IPS-18a (cell line): ENCODE measurements around the gene PRODH.
"Not testable (repeated sequence)": the region's sequence is repeated elsewhere in the genome, so short reads cannot be mapped to it uniquely, and the experiment has no call there.

Source experiments
- H3K27ac ChIP-seq: one replicate; pipeline ENCODE4 v1.5.1; 2013; ENCODE audit warnings: low read length
- H3K27me3 ChIP-seq: one replicate; pipeline ENCODE4 v1.6.1; 2013; ENCODE audit warnings: mild to moderate bottlenecking, low read length; ENCODE audit not compliant: control insufficient read depth, insufficient read depth
- H3K36me3 ChIP-seq: one replicate; pipeline ENCODE4 v1.6.1; 2013; ENCODE audit warnings: low read depth, low read length; ENCODE audit not compliant: control insufficient read depth
- H3K4me1 ChIP-seq: one replicate; pipeline ENCODE4 v1.6.1; 2013; ENCODE audit warnings: low read depth, low read length; ENCODE audit not compliant: control insufficient read depth
- H3K4me3 ChIP-seq: one replicate; pipeline ENCODE4 v1.5.1; 2013; ENCODE audit warnings: low read length
- H3K9ac ChIP-seq: one replicate; pipeline ENCODE4 v1.6.1; 2013; ENCODE audit warnings: mild to moderate bottlenecking, low read length, moderate library complexity
- H3K9me3 ChIP-seq: one replicate; pipeline ENCODE4 v1.6.1; 2013; ENCODE audit warnings: low read depth, low read length; ENCODE audit not compliant: control insufficient read depth

The PRODH gene

DNA sequence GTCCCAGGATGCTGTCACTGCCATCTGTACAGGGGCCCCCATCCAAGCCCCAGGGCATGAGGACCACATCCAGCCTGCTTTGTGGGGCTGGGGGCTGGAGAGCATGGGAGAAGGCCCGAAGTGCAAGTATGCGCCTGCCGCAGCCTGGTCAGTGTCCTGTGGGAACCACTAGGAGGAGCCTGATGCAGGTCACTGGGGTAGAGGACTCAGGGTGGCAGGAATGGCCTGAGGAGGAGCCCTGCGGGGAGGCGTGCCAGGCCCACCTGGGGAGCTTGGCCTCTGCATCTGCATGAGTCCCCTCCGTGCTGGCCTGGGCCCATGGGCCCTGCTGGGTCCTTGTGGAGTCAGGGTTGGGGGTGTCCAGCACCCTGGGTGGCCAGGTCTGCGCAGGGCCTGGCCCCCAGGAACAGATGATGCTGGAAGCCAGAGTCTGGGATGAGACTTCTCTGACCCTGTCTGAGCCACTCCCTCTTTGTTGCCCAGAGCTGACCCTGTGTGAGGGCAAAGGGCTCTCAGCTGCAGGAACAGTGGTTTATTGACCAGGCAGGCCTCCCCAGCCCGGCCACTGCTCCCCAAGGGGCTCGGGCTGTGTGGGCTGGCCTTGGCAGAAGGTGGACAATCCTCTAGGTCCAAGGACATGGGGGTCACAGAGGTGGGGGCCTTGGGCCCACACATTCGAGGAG is 23.7 kb downstream of the PRODH start:
- H3K4me1 ChIP-seq, H3K36me3 ChIP-seq, H3K9ac ChIP-seq, H3K9me3 ChIP-seq, H3K27me3 ChIP-seq, H3K4me3 ChIP-seq, H3K27ac ChIP-seq: not testable (repeated sequence)

DNA sequence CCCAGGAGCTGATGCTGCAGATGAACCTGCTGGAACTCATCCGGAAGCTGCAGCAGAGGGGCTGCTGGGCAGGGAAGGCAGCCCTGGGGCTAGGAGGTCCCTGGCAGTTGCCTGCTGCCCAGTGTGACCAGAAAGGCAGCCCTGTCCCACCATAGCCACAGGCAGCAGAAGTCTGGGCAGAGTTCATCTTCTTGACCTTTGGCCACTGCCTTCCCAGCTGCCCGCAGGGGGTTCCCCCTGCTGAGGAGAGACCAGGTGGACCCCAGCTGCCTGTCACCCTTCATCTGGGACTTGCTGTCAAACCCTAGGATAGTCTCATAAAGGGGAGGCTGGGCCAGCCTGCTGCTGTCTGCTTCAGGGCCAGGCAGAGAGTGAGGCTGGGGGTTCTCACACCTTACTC is 24.6 kb downstream of the PRODH start:
- H3K9ac ChIP-seq, H3K4me1 ChIP-seq, H3K27me3 ChIP-seq, H3K4me3 ChIP-seq, H3K27ac ChIP-seq, H3K9me3 ChIP-seq, H3K36me3 ChIP-seq: not testable (repeated sequence)

DNA sequence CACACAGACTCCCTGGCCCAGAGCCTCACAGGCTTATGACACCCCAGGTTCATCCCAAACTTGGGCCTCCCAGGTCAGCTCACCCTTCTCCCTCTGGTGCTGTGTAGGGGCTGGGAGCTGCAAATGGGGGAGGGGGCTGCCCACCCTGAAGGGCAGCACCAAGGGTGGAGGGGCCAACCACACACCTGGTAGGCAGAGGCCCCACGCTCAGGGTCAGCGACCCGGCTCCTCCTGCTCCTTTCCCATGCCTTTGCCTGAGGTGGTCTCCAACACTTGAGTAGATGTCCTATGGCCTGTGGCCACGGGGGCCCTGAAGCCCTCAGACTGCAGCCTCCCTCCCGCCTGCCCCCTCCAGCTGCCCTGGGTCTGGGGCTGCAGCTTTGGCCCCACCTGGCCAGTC is 26.5 kb downstream of the PRODH start:
- Histone ChIP-seq H3K27ac (no peak overlapping the region), H3K4me3 (no peak overlapping the region), H3K27me3 (no peaks in the 10 kb centered on the region), H3K9me3 (no peaks in the 10 kb centered on the region), H3K9ac (no peak overlapping the region), H3K4me1 (no peaks in the 10 kb centered on the region), H3K36me3 (no peaks in the 10 kb centered on the region)

GRCh38 chr22:18906896-18907295 is 29.2 kb downstream of the PRODH start:
- Histone ChIP-seq H3K9me3 (no peaks in the 10 kb centered on the region), H3K4me3 (no peak overlapping the region)

DNA sequence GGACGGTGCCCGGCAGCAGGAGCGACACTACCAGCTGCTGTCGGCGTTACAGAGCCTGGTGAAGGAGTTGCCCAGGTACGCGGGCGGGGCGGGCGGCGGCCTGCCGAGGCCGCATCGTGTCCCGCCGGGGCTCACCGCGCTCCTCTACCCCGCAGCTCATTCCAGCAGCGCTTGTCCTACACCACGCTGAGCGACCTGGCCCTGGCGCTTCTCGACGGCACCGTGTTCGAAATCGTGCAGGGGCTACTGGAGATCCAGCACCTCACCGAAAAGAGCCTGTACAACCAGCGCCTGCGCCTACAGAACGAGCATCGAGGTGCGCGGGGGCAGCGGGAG is 29.7 kb downstream of the PRODH start:
- H3K4me3 ChIP-seq, H3K9me3 ChIP-seq, H3K36me3 ChIP-seq, H3K27ac ChIP-seq, H3K4me1 ChIP-seq, H3K9ac ChIP-seq, H3K27me3 ChIP-seq: not testable (repeated sequence)

More at GRCh38 chr22:18906896-18907295, 29.2 kb downstream of the PRODH start:
- H3K4me1 ChIP-seq: no peaks in the 10 kb centered on the region
- no peak overlapping the region for H3K9ac ChIP-seq
- H3K27me3 ChIP-seq: no peaks in the 10 kb centered on the region
- no peaks in the 10 kb centered on the region for H3K36me3 ChIP-seq
- no peak overlapping the region for H3K27ac ChIP-seq

- H3K27ac ChIP-seq: no peak within 1 kb of the TSS
- H3K36me3 ChIP-seq: no peaks in the 10 kb centered on the region
- H3K4me3 ChIP-seq: no peak within 1 kb of the TSS
- no peaks in the 10 kb centered on the region for H3K9me3 ChIP-seq
- no peak within 1 kb of the TSS for H3K9ac ChIP-seq
- no peaks in the 10 kb centered on the region for H3K4me1 ChIP-seq
- H3K27me3 ChIP-seq: no peaks in the 10 kb centered on the region
Observed at GRCh38 chr22:18905540-18906409, 30.3 kb downstream of the PRODH start, which contains the start of gene DGCR6. TSS of gene DGCR6 (plus strand) at chr22:18906320. CDS start at chr22:18906375, 55 bp downstream.

- not testable (repeated sequence) for H3K27me3 ChIP-seq, H3K9ac ChIP-seq, H3K4me1 ChIP-seq, H3K9me3 ChIP-seq, H3K27ac ChIP-seq, H3K36me3 ChIP-seq, H3K4me3 ChIP-seq
Observed at GRCh38 chr22:18896037-18896657, 39.9 kb downstream of the PRODH start.

DNA sequence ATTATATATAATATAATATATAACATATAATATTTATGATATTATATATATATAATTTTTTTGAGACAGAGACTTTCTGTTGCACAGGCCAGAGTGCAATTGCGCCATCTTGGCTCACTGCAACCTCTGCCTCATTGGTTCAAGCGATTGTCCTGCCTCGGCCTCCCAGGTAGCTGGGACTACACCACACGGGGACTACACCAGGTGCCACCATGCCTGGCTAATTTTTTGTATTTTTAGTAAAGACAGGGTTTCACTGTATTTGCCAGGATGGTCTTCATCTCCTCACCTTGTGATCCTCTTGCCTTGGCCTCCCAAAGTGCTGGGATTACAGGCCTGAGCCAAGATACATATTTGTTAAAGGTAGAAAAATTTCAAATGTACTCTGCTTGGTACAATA is 42.3 kb downstream of the PRODH start:
- H3K36me3 ChIP-seq, H3K9me3 ChIP-seq, H3K4me3 ChIP-seq, H3K9ac ChIP-seq, H3K4me1 ChIP-seq, H3K27me3 ChIP-seq, H3K27ac ChIP-seq: not testable (repeated sequence)

- H3K4me3 ChIP-seq, H3K36me3 ChIP-seq, H3K4me1 ChIP-seq, H3K27ac ChIP-seq, H3K27me3 ChIP-seq, H3K9ac ChIP-seq, H3K9me3 ChIP-seq: not testable (repeated sequence)
Observed at GRCh38 chr22:18890510-18891192, 45.4 kb downstream of the PRODH start.

DNA sequence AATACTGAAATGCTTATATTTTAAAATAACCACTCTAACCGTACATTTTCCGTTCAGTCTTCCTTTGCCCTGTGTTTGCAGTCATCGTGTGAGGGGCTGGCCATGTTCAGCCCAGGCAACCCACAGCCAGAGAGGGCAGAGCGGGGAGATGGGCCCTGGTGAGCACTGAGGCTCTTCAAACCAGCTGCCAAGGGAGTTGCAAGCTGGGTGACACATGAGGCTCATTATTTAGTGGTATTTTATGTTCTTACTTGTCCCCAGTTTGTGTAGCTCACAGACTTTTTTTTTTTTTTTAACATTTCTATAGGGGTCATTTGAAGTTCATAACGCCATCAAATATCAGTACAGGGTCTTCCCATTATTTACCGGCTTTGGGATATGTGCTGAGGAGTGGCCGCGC is 48.0 kb downstream of the PRODH start:
- Histone ChIP-seq H3K4me1 (no peaks in the 10 kb centered on the region), H3K27ac (no peak overlapping the region), H3K9me3 (no peaks in the 10 kb centered on the region), H3K9ac (no peak overlapping the region), H3K4me3 (no peak overlapping the region), H3K36me3 (no peaks in the 10 kb centered on the region), H3K27me3 (no peaks in the 10 kb centered on the region)

DNA sequence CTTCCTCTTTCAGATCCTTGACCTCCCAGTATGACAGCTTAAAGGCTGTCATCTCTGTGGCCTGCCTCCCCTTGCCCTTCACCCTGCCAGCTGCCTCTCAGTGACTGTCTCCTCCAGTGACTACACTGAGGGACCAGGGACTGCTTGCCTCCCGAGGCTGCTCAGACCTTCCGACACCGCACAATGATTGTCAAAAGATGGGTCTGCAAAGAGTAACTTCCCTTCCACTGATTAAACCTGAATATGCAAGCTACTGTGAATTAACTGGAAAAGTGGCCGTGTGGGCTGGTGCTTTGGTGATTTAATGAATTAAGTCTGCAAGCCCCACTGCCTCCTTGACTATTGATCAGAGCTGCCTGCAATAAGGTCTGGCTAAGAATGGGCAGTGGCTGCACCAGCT is 51.6 kb downstream of the PRODH start:
- not testable (repeated sequence) for H3K27me3 ChIP-seq, H3K36me3 ChIP-seq, H3K4me3 ChIP-seq, H3K27ac ChIP-seq, H3K9ac ChIP-seq, H3K9me3 ChIP-seq, H3K4me1 ChIP-seq
